Measurements from ENCODE around the gene MAP1LC3B2. TPM values are rescaled to one million over a fixed set of nuclear protein-coding genes. Genes with fewer than 3 reads are reported as not detected.

The MAP1LC3B2 gene
- total RNA-seq, 1 donor from 2014 or later = 5.8 TPM

GRCh38 chr12:116582610-116583009 is 23.4 kb downstream of the MAP1LC3B2 start:
- Mint-ChIP-seq H3K36me3 (ENCODE audit: low read depth, unreplicated experiment) (peaks cover 3% of the 10 kb centered on the region), H3K9me3 (ENCODE audit: unreplicated experiment) (peaks cover 13% of the 10 kb centered on the region), H3K4me1 (ENCODE audit: low read depth, unreplicated experiment) (peaks cover 3% of the 10 kb centered on the region), H3K27me3 (ENCODE audit: low read depth, unreplicated experiment) (peaks cover 5% of the 10 kb centered on the region), H3K27ac (ENCODE audit: unreplicated experiment) (peak overlapping the region; percentile 24), H3K4me3 (ENCODE audit: unreplicated experiment) (no peak overlapping the region)
- H3K9ac ChIP-seq (ENCODE audit: low read length) = no peak overlapping the region
- H3K4me2 ChIP-seq (ENCODE audit: low read length) = no peak overlapping the region
- DNase-seq (ENCODE audit: low read depth) = peak; percentile 62
- no peaks in the 10 kb centered on the region for H4K20me1 ChIP-seq (ENCODE audit: insufficient read depth, low read length)
- no peak overlapping the region for H2AFZ ChIP-seq (ENCODE audit: low read depth, low read length)
- no peak for FAIRE-seq
- no peak overlapping the region for H3K27ac ChIP-seq (ENCODE audit: low read depth, low read length)
- no peaks in the 10 kb centered on the region for H3K27me3 ChIP-seq (ENCODE audit: insufficient read depth, low read length)
- no peak overlapping the region for H3K4me3 ChIP-seq (ENCODE audit: insufficient read depth, low read depth, low read length)
- H3K36me3 ChIP-seq (ENCODE audit: insufficient read depth, low read length) = no peaks in the 10 kb centered on the region
- TF ChIP-seq CTCF (IDR thresholded peaks at IDR 0.05; ENCODE audit: insufficient read depth, low read depth, low read length) (no peak), EZH2 (IDR thresholded peaks at IDR 0.05; ENCODE audit: insufficient read depth, low read length) (no peak)
- peaks cover 7% of the 10 kb centered on the region for H3K9me3 ChIP-seq (ENCODE audit: insufficient read depth, low read depth, low read length)
- H3K79me2 ChIP-seq (ENCODE audit: insufficient read depth, low read length) = no peaks in the 10 kb centered on the region
- no peaks in the 10 kb centered on the region for H3K4me1 ChIP-seq (ENCODE audit: insufficient read depth, low read length)

- FAIRE-seq = no peak
- H3K27me3 Mint-ChIP-seq (ENCODE audit: low read depth, unreplicated experiment) = peaks cover 8% of the 10 kb centered on the region
- Histone ChIP-seq H3K79me2 (ENCODE audit: insufficient read depth, low read length) (no peaks in the 10 kb centered on the region), H3K9ac (ENCODE audit: low read length) (no peak overlapping the region), H3K4me2 (ENCODE audit: low read length) (no peak overlapping the region), H3K9me3 (ENCODE audit: insufficient read depth, low read depth, low read length) (peaks cover 7% of the 10 kb centered on the region), H3K4me3 (ENCODE audit: insufficient read depth, low read depth, low read length) (no peak overlapping the region), H3K27me3 (ENCODE audit: insufficient read depth, low read length) (no peaks in the 10 kb centered on the region), H3K36me3 (ENCODE audit: insufficient read depth, low read length) (no peaks in the 10 kb centered on the region), H4K20me1 (ENCODE audit: insufficient read depth, low read length) (no peaks in the 10 kb centered on the region), H3K4me1 (ENCODE audit: insufficient read depth, low read length) (no peaks in the 10 kb centered on the region), H2AFZ (ENCODE audit: low read depth, low read length) (no peak overlapping the region), H3K27ac (ENCODE audit: low read depth, low read length) (no peak overlapping the region)
- H3K9me3 Mint-ChIP-seq (ENCODE audit: unreplicated experiment) = peaks cover 14% of the 10 kb centered on the region
- no peak overlapping the region for H3K4me3 Mint-ChIP-seq (ENCODE audit: unreplicated experiment)
- no peak for DNase-seq (ENCODE audit: low read depth)
- peaks cover 3% of the 10 kb centered on the region for H3K36me3 Mint-ChIP-seq (ENCODE audit: low read depth, unreplicated experiment)
- peaks cover 3% of the 10 kb centered on the region for H3K4me1 Mint-ChIP-seq (ENCODE audit: low read depth, unreplicated experiment)
- no peak overlapping the region for H3K27ac Mint-ChIP-seq (ENCODE audit: unreplicated experiment)
- TF ChIP-seq EZH2 (IDR thresholded peaks at IDR 0.05; ENCODE audit: insufficient read depth, low read length) (no peak), CTCF (IDR thresholded peaks at IDR 0.05; ENCODE audit: insufficient read depth, low read depth, low read length) (no peak)
These were observed 24.0 kb downstream of the MAP1LC3B2 start for GRCh38 chr12:116583129-116583694.

- no peak for TF ChIP-seq CTCF (IDR thresholded peaks at IDR 0.05; ENCODE audit: insufficient read depth, low read depth, low read length)
- no peak for TF ChIP-seq EZH2 (IDR thresholded peaks at IDR 0.05; ENCODE audit: insufficient read depth, low read length)
- peaks cover 11% of the 10 kb centered on the region for H3K27me3 Mint-ChIP-seq (ENCODE audit: low read depth, unreplicated experiment)
- Histone ChIP-seq H3K79me2 (ENCODE audit: insufficient read depth, low read length) (no peaks in the 10 kb centered on the region), H3K27me3 (ENCODE audit: insufficient read depth, low read length) (no peaks in the 10 kb centered on the region), H3K9me3 (ENCODE audit: insufficient read depth, low read depth, low read length) (peaks cover 7% of the 10 kb centered on the region), H3K27ac (ENCODE audit: low read depth, low read length) (no peak overlapping the region), H4K20me1 (ENCODE audit: insufficient read depth, low read length) (no peaks in the 10 kb centered on the region), H3K36me3 (ENCODE audit: insufficient read depth, low read length) (no peaks in the 10 kb centered on the region), H2AFZ (ENCODE audit: low read depth, low read length) (no peak overlapping the region), H3K4me3 (ENCODE audit: insufficient read depth, low read depth, low read length) (no peak overlapping the region), H3K4me2 (ENCODE audit: low read length) (no peak overlapping the region), H3K9ac (ENCODE audit: low read length) (no peak overlapping the region), H3K4me1 (ENCODE audit: insufficient read depth, low read length) (peaks cover 5% of the 10 kb centered on the region)
- FAIRE-seq = no peak
- no peak for DNase-seq (ENCODE audit: low read depth)
- peaks cover 15% of the 10 kb centered on the region for H3K9me3 Mint-ChIP-seq (ENCODE audit: unreplicated experiment)
- no peak overlapping the region for H3K27ac Mint-ChIP-seq (ENCODE audit: unreplicated experiment)
- peaks cover 3% of the 10 kb centered on the region for H3K4me1 Mint-ChIP-seq (ENCODE audit: low read depth, unreplicated experiment)
- H3K4me3 Mint-ChIP-seq (ENCODE audit: unreplicated experiment) = no peak overlapping the region
- peaks cover 3% of the 10 kb centered on the region for H3K36me3 Mint-ChIP-seq (ENCODE audit: low read depth, unreplicated experiment)
These were observed 28.1 kb downstream of the MAP1LC3B2 start for GRCh38 chr12:116587270-116587669.
